H9 (cell line): ENCODE data around the gene PKN3. TPM values are rescaled to one million over a fixed set of nuclear protein-coding genes. Genes with fewer than 3 reads are reported as not detected.
"Not testable (repeated sequence)": the region's sequence is repeated elsewhere in the genome, so short reads cannot be mapped to it uniquely, and the experiment has no call there.

ENCODE experiments used
- DNase-seq: peaks from one replicate; pipeline ENCODE4 v3.0.0-alpha.2; 2017
- H2AFZ ChIP-seq: one replicate; pipeline ENCODE4 v1.6.1; 2013; ENCODE audit warnings: mild to moderate bottlenecking, low read length, control low read depth, moderate library complexity
- H2AK5ac ChIP-seq: 2 replicates; pipeline ENCODE4 v1.6.1; 2013; ENCODE audit warnings: low read length, control low read depth, mixed read lengths; ENCODE audit not compliant: insufficient read length
- H2BK120ac ChIP-seq: one replicate; pipeline ENCODE4 v1.6.1; 2013; ENCODE audit warnings: low read depth, mild to moderate bottlenecking, low read length, control low read depth, inconsistent platforms; ENCODE audit not compliant: poor library complexity, severe bottlenecking
- H2BK12ac ChIP-seq: 2 replicates; pipeline ENCODE4 v1.6.1; 2013; ENCODE audit warnings: low read length, control low read depth, mixed read lengths, low read depth; ENCODE audit not compliant: insufficient read length
- H2BK15ac ChIP-seq: 2 replicates; pipeline ENCODE4 v1.6.1; 2013; ENCODE audit warnings: low read depth, low read length, control low read depth
- H2BK20ac ChIP-seq: one replicate; pipeline ENCODE4 v1.6.1; 2013; ENCODE audit warnings: low read depth, mild to moderate bottlenecking, low read length, control low read depth, inconsistent platforms; ENCODE audit not compliant: poor library complexity, severe bottlenecking
- H2BK5ac ChIP-seq: 2 replicates; pipeline ENCODE4 v1.6.1; 2013; ENCODE audit warnings: low read length, control low read depth, mixed read lengths; ENCODE audit not compliant: insufficient read length
- H3K14ac ChIP-seq: 2 replicates; pipeline ENCODE4 v1.6.1; 2013; ENCODE audit warnings: low read length, control low read depth; ENCODE audit not compliant: insufficient read depth
- H3K18ac ChIP-seq: 2 replicates; pipeline ENCODE4 v1.6.1; 2013; ENCODE audit warnings: low read depth, mild to moderate bottlenecking, mixed read lengths, low read length, control low read depth; ENCODE audit not compliant: insufficient read length
- H3K23ac ChIP-seq: 2 replicates; pipeline ENCODE4 v1.6.1; 2013; ENCODE audit warnings: low read length, control low read depth, mixed read lengths, low read depth; ENCODE audit not compliant: insufficient read length
- H3K23me2 ChIP-seq: 2 replicates; pipeline ENCODE4 v1.6.1; 2013; ENCODE audit warnings: low read depth, mild to moderate bottlenecking, mixed read lengths, low read length, control low read depth; ENCODE audit not compliant: insufficient read length, poor library complexity, severe bottlenecking
- H3K27ac ChIP-seq: 2 replicates; pipeline ENCODE4 v1.5.1; 2013; ENCODE audit warnings: low read length, control low read depth, mixed read lengths, low read depth; ENCODE audit not compliant: insufficient read length
- H3K27me3 ChIP-seq: 2 replicates; pipeline ENCODE4 v1.6.1; 2013; ENCODE audit warnings: low read length, control low read depth, inconsistent platforms; ENCODE audit not compliant: insufficient read depth
- H3K4ac ChIP-seq: 2 replicates; pipeline ENCODE4 v1.6.1; 2013; ENCODE audit warnings: low read depth, mild to moderate bottlenecking, control low read depth, inconsistent platforms, low read length, moderate library complexity
- H3K4me1 ChIP-seq: 2 replicates; pipeline ENCODE4 v1.6.1; 2013; ENCODE audit warnings: low read length, control low read depth, inconsistent platforms; ENCODE audit not compliant: insufficient read depth
- H3K4me2 ChIP-seq: 2 replicates; pipeline ENCODE4 v1.6.1; 2013; ENCODE audit warnings: low read length, control low read depth, mixed read lengths; ENCODE audit not compliant: insufficient read length, insufficient read depth
- H3K56ac ChIP-seq: 2 replicates; pipeline ENCODE4 v1.6.1; 2013; ENCODE audit warnings: low read depth, mild to moderate bottlenecking, mixed read lengths, low read length, control low read depth; ENCODE audit not compliant: insufficient read length
- H3K79me1 ChIP-seq: 2 replicates; pipeline ENCODE4 v1.6.1; 2013; ENCODE audit warnings: low read depth, mild to moderate bottlenecking, moderate library complexity, low read length, control low read depth, inconsistent platforms; ENCODE audit not compliant: insufficient read depth, poor library complexity, severe bottlenecking
- H3K79me2 ChIP-seq: 2 replicates; pipeline ENCODE4 v1.6.1; 2013; ENCODE audit warnings: low read length, control low read depth, inconsistent platforms; ENCODE audit not compliant: insufficient read depth
- H3K9ac ChIP-seq: 2 replicates; pipeline ENCODE4 v1.6.1; 2013; ENCODE audit warnings: low read length, control low read depth, mixed read lengths; ENCODE audit not compliant: insufficient read length; ENCODE audit errors: extremely low read depth
- H3K9me3 ChIP-seq: one replicate; pipeline ENCODE4 v1.6.1; 2013; ENCODE audit warnings: low read depth, low read length, inconsistent platforms; ENCODE audit not compliant: control insufficient read depth
- H3T11ph ChIP-seq: one replicate; pipeline ENCODE4 v1.6.1; 2013; ENCODE audit warnings: mild to moderate bottlenecking, low read length, control low read depth, inconsistent platforms
- H4K20me1 ChIP-seq: one replicate; pipeline ENCODE4 v1.6.1; 2013; ENCODE audit not compliant: control insufficient read depth, insufficient read length, insufficient read depth
- H4K5ac ChIP-seq: 2 replicates; pipeline ENCODE4 v1.6.1; 2013; ENCODE audit warnings: low read depth, mild to moderate bottlenecking, mixed read lengths, low read length, control low read depth; ENCODE audit not compliant: insufficient read length
- H4K8ac ChIP-seq: replicated peaks from 2 replicates; pipeline ENCODE4 v1.6.1; 2013; ENCODE audit warnings: low read length, control low read depth, mixed read lengths, low read depth; ENCODE audit not compliant: insufficient read length
- H4K91ac ChIP-seq: 2 replicates; pipeline ENCODE4 v1.6.1; 2013; ENCODE audit warnings: low read depth, mild to moderate bottlenecking, moderate library complexity, mixed read lengths, low read length, control low read depth; ENCODE audit not compliant: insufficient read length
- H3K27ac Mint-ChIP-seq, 3 experiments: 2 replicates in 2 of 3; 3 replicates in 1 of 3; pipeline ENCODE4 v1.8.0; 2020 to 2021; ENCODE audit warnings: mixed read lengths in 3 of 3, mild to moderate bottlenecking in 1 of 3, moderate library complexity in 1 of 3
- H3K27me3 Mint-ChIP-seq: 2 replicates; pipeline ENCODE4 v1.8.0; 2021; ENCODE audit warnings: low read depth, mild to moderate bottlenecking, moderate library complexity, mixed read lengths
- H3K36me3 Mint-ChIP-seq, 3 experiments: 2 replicates in 2 of 3; 3 replicates in 1 of 3; pipeline ENCODE4 v1.8.0; 2020 to 2021; ENCODE audit warnings: low read depth in 3 of 3, mixed read lengths in 3 of 3; ENCODE audit not compliant: insufficient read depth in 1 of 3
- H3K4me1 Mint-ChIP-seq, 2 experiments: 2 replicates each; pipeline ENCODE4 v1.8.0; 2020; ENCODE audit warnings: mixed read lengths in 2 of 2
- H3K4me3 Mint-ChIP-seq, 2 experiments: 2 replicates in 1 of 2; 3 replicates in 1 of 2; pipeline ENCODE4 v1.8.0; 2020 to 2021; ENCODE audit warnings: mild to moderate bottlenecking in 2 of 2, mixed read lengths in 2 of 2, moderate library complexity in 1 of 2
- H3K9me3 Mint-ChIP-seq, 2 experiments: 2 replicates in 1 of 2; 3 replicates in 1 of 2; pipeline ENCODE4 v1.8.0; 2020; ENCODE audit warnings: mild to moderate bottlenecking in 2 of 2, mixed read lengths in 2 of 2, moderate library complexity in 1 of 2
- WGBS: extraction: QIAGEN DNeasy Blood & Tissue Kit; methylation state at CpG from one replicate; pipeline ENCODE4 v1.1.7; 2013; ENCODE audit warnings: missing lambda C conversion rate, low lambda C conversion rate, mixed read lengths; ENCODE audit not compliant: insufficient read length; ENCODE audit errors: extremely low coverage; 5-methylcytosine and 5-hydroxymethylcytosine counted together
- total RNA-seq: library from RNA; stranded (reverse); gene quantifications from 2 replicates; pipeline ENCODE4 v1.2.1, GENCODE V29; 2021
- TF ChIP-seq, protein P1 (sequence below): fragments of 200-600 bp; sonication (generic); conservative IDR thresholded peaks from 3 replicates; pipeline ENCODE4 v1.8.0; 2021; ENCODE audit warnings: antibody characterized with exemption, mild to moderate bottlenecking

Gene PKN3
- total RNA-seq, 1 experiment from 2014 or later = 25.0 TPM

DNA sequence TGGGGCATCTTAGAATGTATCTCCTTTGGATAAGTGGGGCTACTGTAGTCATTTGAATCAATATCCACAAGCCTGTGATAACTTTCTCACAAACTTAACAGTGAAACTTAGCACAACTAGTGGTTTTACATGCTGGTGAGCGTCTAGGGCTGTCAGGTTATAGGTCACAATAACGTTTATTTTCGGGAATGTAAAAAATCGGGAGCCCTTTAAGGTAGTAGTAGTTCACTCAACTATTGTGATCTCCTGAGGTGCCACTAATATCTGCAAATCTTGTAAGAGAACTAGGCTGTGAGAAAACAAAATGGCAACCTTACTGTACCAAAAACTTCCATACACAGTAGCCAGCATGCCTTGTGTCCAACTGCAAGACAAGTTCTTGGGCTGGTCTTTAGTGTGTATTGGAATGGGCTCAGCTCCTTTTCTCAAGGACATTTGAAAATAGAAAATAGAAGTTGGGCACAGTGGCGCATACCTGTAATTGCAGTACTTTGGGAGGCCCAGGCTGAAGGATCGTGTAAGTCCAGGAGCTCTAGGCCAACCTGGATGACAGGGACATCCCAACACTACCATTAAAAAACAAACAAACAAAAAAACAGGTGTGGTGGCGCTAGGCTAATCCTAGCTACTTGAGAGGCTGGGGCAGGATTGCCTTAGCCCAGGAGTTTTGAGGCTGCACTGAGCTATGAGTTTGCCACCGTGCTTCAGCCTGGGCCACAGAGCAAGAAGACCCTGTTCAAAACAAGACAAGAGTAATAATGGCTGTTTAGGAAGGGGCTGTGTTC, 5.2 kb upstream of the PKN3 start:
- no peak overlapping the region for H2BK12ac ChIP-seq
- no peak overlapping the region for H2AK5ac ChIP-seq
- no peak overlapping the region for H2BK5ac ChIP-seq
- peak; percentile 30 for DNase-seq
- H3K23ac ChIP-seq = no peak overlapping the region
- no peaks in the 10 kb centered on the region for H3K27me3 ChIP-seq
- no peak overlapping the region for H2BK15ac ChIP-seq
- H3K79me1 ChIP-seq = no peaks in the 10 kb centered on the region
- no peak overlapping the region for H4K8ac ChIP-seq
- no peak overlapping the region for H3K4me2 ChIP-seq
- Mint-ChIP-seq H3K9me3 (0 out of 5 replicates have a peak, but pooled peaks cover 1% of the 10 kb centered on the region in 2 experiments), H3K27ac (peak overlapping the region; percentile 70 to 87 (median 72); a peak in 6 of 7 replicates), H3K4me3 (no peak overlapping the region), H3K27me3 (peaks cover 2% of the 10 kb centered on the region; the same call in 1 of the 2 replicates), H3K36me3 (peaks cover 37 to 57% (median 48%) of the 10 kb centered on the region in 3 experiments), H3K4me1 (peaks cover 2 to 6% of the 10 kb centered on the region in 2 experiments; a peak in 2 of 4 replicates)
- H2AFZ ChIP-seq = no peak overlapping the region
- H4K91ac ChIP-seq = no peak overlapping the region
- no peak overlapping the region for H2BK20ac ChIP-seq
- no CpG with 5 or more reads among the region's 8 CpGs for WGBS
- H3K9me3 ChIP-seq = no peaks in the 10 kb centered on the region
- H3K79me2 ChIP-seq = no peaks in the 10 kb centered on the region
- no peak overlapping the region for H3K4ac ChIP-seq
- no peaks in the 10 kb centered on the region for H4K20me1 ChIP-seq
- H3T11ph ChIP-seq = no peak overlapping the region
- H4K5ac ChIP-seq = no peak overlapping the region
- H3K27ac ChIP-seq = no peak overlapping the region
- TF ChIP-seq, protein P1, sequence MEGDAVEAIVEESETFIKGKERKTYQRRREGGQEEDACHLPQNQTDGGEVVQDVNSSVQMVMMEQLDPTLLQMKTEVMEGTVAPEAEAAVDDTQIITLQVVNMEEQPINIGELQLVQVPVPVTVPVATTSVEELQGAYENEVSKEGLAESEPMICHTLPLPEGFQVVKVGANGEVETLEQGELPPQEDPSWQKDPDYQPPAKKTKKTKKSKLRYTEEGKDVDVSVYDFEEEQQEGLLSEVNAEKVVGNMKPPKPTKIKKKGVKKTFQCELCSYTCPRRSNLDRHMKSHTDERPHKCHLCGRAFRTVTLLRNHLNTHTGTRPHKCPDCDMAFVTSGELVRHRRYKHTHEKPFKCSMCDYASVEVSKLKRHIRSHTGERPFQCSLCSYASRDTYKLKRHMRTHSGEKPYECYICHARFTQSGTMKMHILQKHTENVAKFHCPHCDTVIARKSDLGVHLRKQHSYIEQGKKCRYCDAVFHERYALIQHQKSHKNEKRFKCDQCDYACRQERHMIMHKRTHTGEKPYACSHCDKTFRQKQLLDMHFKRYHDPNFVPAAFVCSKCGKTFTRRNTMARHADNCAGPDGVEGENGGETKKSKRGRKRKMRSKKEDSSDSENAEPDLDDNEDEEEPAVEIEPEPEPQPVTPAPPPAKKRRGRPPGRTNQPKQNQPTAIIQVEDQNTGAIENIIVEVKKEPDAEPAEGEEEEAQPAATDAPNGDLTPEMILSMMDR = no peak
- no peaks in the 10 kb centered on the region for H3K23me2 ChIP-seq
- H3K9ac ChIP-seq = no peak overlapping the region
- no peak overlapping the region for H3K18ac ChIP-seq
- no peaks in the 10 kb centered on the region for H3K4me1 ChIP-seq
- no peak overlapping the region for H2BK120ac ChIP-seq
- no peak overlapping the region for H3K14ac ChIP-seq
- no peak overlapping the region for H3K56ac ChIP-seq

DNA sequence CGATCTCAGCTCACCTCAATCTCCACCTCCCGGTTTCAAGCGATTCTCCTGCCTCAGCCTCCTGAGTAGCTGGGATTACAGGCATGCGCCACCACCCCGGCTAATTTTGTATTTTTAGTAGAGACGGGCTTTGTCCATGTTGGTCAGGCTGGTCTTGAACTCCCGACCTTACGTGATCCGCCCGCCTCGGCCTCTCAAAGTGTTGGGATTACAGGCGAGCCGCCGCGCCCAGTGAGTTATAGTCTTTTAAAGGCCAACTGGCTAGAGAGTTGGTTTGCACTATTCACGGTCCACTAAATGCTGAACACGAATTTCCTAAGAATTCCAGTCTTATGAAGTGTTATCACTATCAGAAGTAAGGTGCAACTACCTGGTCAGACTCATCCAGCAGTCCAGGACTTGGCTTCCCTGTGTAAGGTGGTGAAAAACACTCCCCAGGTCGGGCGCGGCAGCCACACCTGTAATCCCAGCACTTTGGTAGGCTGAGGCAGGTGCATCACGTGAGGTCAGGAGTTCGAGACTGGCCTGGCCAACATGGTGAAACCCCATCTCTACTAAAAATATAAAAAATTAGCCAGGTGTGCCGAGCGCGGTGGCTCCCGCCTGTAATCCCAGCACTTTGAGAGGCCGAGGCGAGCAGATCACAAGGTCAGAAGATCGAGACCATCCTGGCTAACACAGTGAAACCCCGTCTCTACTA, 3.1 kb upstream of the PKN3 start:
- H4K5ac ChIP-seq, H4K8ac ChIP-seq, H2AFZ ChIP-seq, H3K56ac ChIP-seq, H3K9ac ChIP-seq, H3K4me1 ChIP-seq, H2BK5ac ChIP-seq, H2BK15ac ChIP-seq, H3K23me2 ChIP-seq, H4K91ac ChIP-seq, H3K9me3 Mint-ChIP-seq, H3K79me2 ChIP-seq, H3K14ac ChIP-seq, H3K4me2 ChIP-seq, H3K4me3 Mint-ChIP-seq, H3K27me3 Mint-ChIP-seq, H3T11ph ChIP-seq, H2AK5ac ChIP-seq, H3K4ac ChIP-seq, H3K27ac Mint-ChIP-seq, H3K9me3 ChIP-seq, H2BK12ac ChIP-seq, H3K23ac ChIP-seq, H4K20me1 ChIP-seq, H2BK20ac ChIP-seq, H3K4me1 Mint-ChIP-seq, H2BK120ac ChIP-seq, H3K27ac ChIP-seq, H3K79me1 ChIP-seq, H3K27me3 ChIP-seq, H3K18ac ChIP-seq: not testable (repeated sequence)
- H3K36me3 Mint-ChIP-seq = peaks cover 19 to 35% (median 27%) of the 10 kb centered on the region in 3 experiments; a peak in 6 of 7 replicates
- peak; percentile 26 for DNase-seq
- WGBS = no CpG with 5 or more reads among the region's 30 CpGs
